ENCODE results near the gene SPOCK1.

GRCh38 chr5:137372016-137372772 lies 126.9 kb downstream of the SPOCK1 start:
- no peak for TF ChIP-seq CTCF (IDR thresholded peaks at IDR 0.05; ENCODE audit: poor library complexity)
- no peak for TF ChIP-seq EZH2phosphoT487 (IDR thresholded peaks at IDR 0.05; ENCODE audit: low read depth, severe bottlenecking, unreplicated experiment)
- no peak for TF ChIP-seq EZH2 (IDR thresholded peaks at IDR 0.05; ENCODE audit: borderline replicate concordance)

All from hepatocyte (in vitro differentiated cells).